NCI-H1694 (cell line): Measurements from ENCODE around the gene LRRC32.

Experiments used
- DNase-seq: peaks from one replicate; lab custom pipeline; 2025; lab: John Stamatoyannopoulos, UW

LRRC32 gene

GRCh38 chr11:76678321-76678720, 7.8 kb upstream of the LRRC32 start:
- DNase-seq = no peak

- no peak for DNase-seq
Measured at GRCh38 chr11:76677458-76677765, 6.9 kb upstream of the LRRC32 start.

GRCh38 chr11:76676636-76677457, 6.3 kb upstream of the LRRC32 start:
- DNase-seq = no peak

- no peak for DNase-seq
Measured at GRCh38 chr11:76674517-76675400, 4.2 kb upstream of the LRRC32 start.

- no peak for DNase-seq
Measured at GRCh38 chr11:76673176-76674142, 2.9 kb upstream of the LRRC32 start.

GRCh38 chr11:76672431-76673175, 2.1 kb upstream of the LRRC32 start:
- no peak for DNase-seq

- DNase-seq = no peak
Measured at GRCh38 chr11:76671626-76672309, 1.2 kb upstream of the LRRC32 start.

GRCh38 chr11:76671237-76671592, 668 bp upstream of the LRRC32 start:
- no peak for DNase-seq

GRCh38 chr11:76669901-76670484, 554 bp downstream of the LRRC32 start:
- no peak for DNase-seq

GRCh38 chr11:76668362-76669155, 2.0 kb downstream of the LRRC32 start:
- DNase-seq = no peak

- no peak for DNase-seq
Measured at GRCh38 chr11:76667856-76668255, 2.7 kb downstream of the LRRC32 start.

GRCh38 chr11:76667271-76667818, 3.2 kb downstream of the LRRC32 start:
- no peak for DNase-seq

- no peak for DNase-seq
Measured at GRCh38 chr11:76666830-76667229, 3.7 kb downstream of the LRRC32 start.

- DNase-seq = no peak
Measured at GRCh38 chr11:76666408-76666807, 4.1 kb downstream of the LRRC32 start.

GRCh38 chr11:76665921-76666351, 4.6 kb downstream of the LRRC32 start:
- no peak for DNase-seq

GRCh38 chr11:76665172-76665571, 5.4 kb downstream of the LRRC32 start:
- no peak for DNase-seq

GRCh38 chr11:76664578-76665061, 5.9 kb downstream of the LRRC32 start:
- DNase-seq = no peak

- DNase-seq = no peak
Measured at GRCh38 chr11:76663912-76664440, 6.6 kb downstream of the LRRC32 start.

GRCh38 chr11:76663486-76663810, 7.1 kb downstream of the LRRC32 start:
- no peak for DNase-seq
